ENCODE measurements around the gene TBC1D7.

TBC1D7 gene

GRCh38 chr6:13304580-13305260, 23.6 kb downstream of the TBC1D7 start:
- no peak for TF ChIP-seq CTCF (IDR thresholded peaks at IDR 0.05; ENCODE audit: low read depth, low read length)
- H3K4me3 ChIP-seq (ENCODE audit: low read depth, low read length), result no peak overlapping the region

GRCh38 chr6:13304101-13304500, 24.2 kb downstream of the TBC1D7 start:
- TF ChIP-seq CTCF (IDR thresholded peaks at IDR 0.05; ENCODE audit: low read depth, low read length), result no peak
- no peak overlapping the region for H3K4me3 ChIP-seq (ENCODE audit: low read depth, low read length)

GRCh38 chr6:13303668-13304017, 24.7 kb downstream of the TBC1D7 start:
- no peak for TF ChIP-seq CTCF (IDR thresholded peaks at IDR 0.05; ENCODE audit: low read depth, low read length)
- peak overlapping the region; percentile 21 for H3K4me3 ChIP-seq (ENCODE audit: low read depth, low read length)

GRCh38 chr6:13302751-13303667, 25.3 kb downstream of the TBC1D7 start:
- peak overlapping the region; percentile 21 for H3K4me3 ChIP-seq (ENCODE audit: low read depth, low read length)
- no peak for TF ChIP-seq CTCF (IDR thresholded peaks at IDR 0.05; ENCODE audit: low read depth, low read length)

- no peak overlapping the region for H3K4me3 ChIP-seq (ENCODE audit: low read depth, low read length)
- TF ChIP-seq CTCF (IDR thresholded peaks at IDR 0.05; ENCODE audit: low read depth, low read length), result no peak
Measured at GRCh38 chr6:13302291-13302690, 26.0 kb downstream of the TBC1D7 start.

- no peak for TF ChIP-seq CTCF (IDR thresholded peaks at IDR 0.05; ENCODE audit: low read depth, low read length)
- H3K4me3 ChIP-seq (ENCODE audit: low read depth, low read length), result no peak overlapping the region
Measured at GRCh38 chr6:13300643-13301590, 27.4 kb downstream of the TBC1D7 start.

All from WI38 (cell line).